ENCODE measurements around the gene IFNA4.
"Not testable (repeated sequence)": the region's sequence is repeated elsewhere in the genome, so short reads cannot be mapped to it uniquely, and the experiment has no call there.

Gene IFNA4

DNA sequence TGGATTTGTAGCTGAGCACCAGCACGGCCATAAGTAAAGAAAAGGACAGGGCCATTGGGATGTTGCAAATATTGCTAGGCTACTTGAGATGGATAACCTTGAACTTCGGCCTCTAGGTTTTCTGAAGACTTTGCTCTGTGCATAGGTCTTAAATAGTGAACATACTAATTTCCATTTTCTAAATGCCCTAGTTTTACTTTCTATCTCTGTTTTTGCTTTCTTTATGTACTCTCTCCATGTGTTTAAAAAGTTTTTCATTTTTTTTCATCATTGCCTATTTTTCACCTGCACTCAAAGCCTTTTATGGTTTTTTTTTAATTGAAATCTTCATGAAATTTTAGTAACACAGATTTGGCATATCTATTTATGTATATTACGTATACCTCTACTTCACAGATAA lies 19.7 kb upstream of the IFNA4 start, which contains the start of gene IFNA10:
Gene IFNA10, minus strand, starts transcription at position 101 of the 400 bp plus-strand sequence. Its CDS starts 46 bp downstream, at position 55.
- H3K4me3 ChIP-seq (ENCODE audit: low read depth, low read length); H3K9ac ChIP-seq (ENCODE audit: low read length); H3K27ac ChIP-seq (ENCODE audit: low read depth, low read length); H3K36me3 ChIP-seq (ENCODE audit: control insufficient read depth, insufficient read depth, low read length); H3K9me3 ChIP-seq (ENCODE audit: control insufficient read depth, insufficient read depth, low read depth, low read length); H3K4me1 ChIP-seq (ENCODE audit: control insufficient read depth, insufficient read depth, low read length); H3K27me3 ChIP-seq (ENCODE audit: control insufficient read depth, insufficient read depth, low read length): not testable (repeated sequence)

GRCh38 chr9:21205204-21205603 lies 17.8 kb upstream of the IFNA4 start:
- H3K9me3 ChIP-seq (ENCODE audit: control insufficient read depth, insufficient read depth, low read depth, low read length): no peaks in the 10 kb centered on the region
- H3K27ac ChIP-seq (ENCODE audit: low read depth, low read length): no peak overlapping the region
- no peaks in the 10 kb centered on the region for H3K4me1 ChIP-seq (ENCODE audit: control insufficient read depth, insufficient read depth, low read length)
- no peaks in the 10 kb centered on the region for H3K27me3 ChIP-seq (ENCODE audit: control insufficient read depth, insufficient read depth, low read length)
- no peak overlapping the region for H3K4me3 ChIP-seq (ENCODE audit: low read depth, low read length)
- H3K36me3 ChIP-seq (ENCODE audit: control insufficient read depth, insufficient read depth, low read length): no peaks in the 10 kb centered on the region
- no peak overlapping the region for H3K9ac ChIP-seq (ENCODE audit: low read length)

DNA sequence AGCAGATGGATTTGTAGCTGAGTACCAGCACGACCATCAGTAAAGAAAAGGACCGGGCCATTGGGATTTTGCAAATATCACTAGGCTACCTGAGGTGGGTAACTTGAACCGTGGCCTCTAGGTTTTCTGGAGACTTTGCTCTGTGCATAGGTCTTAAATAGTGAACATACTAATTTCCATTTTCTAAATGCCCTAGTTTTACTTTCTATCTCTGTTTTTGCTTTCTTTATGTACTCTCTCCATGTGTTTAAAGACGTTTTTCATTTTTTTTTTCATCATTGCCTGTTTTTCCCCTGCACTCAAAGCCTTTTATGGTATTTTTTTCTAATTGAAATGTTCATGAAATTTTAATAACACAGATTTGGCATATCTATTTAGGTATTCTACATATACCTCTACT lies 14.7 kb upstream of the IFNA4 start, which contains the start of gene IFNA7:
Gene IFNA7, minus strand, starts transcription at position 101 of the 400 bp plus-strand sequence. Its CDS starts 40 bp downstream, at position 61.
- not testable (repeated sequence) for H3K27me3 ChIP-seq (ENCODE audit: control insufficient read depth, insufficient read depth, low read length); H3K36me3 ChIP-seq (ENCODE audit: control insufficient read depth, insufficient read depth, low read length); H3K9ac ChIP-seq (ENCODE audit: low read length); H3K27ac ChIP-seq (ENCODE audit: low read depth, low read length); H3K4me1 ChIP-seq (ENCODE audit: control insufficient read depth, insufficient read depth, low read length); H3K4me3 ChIP-seq (ENCODE audit: low read depth, low read length); H3K9me3 ChIP-seq (ENCODE audit: control insufficient read depth, insufficient read depth, low read depth, low read length)

GRCh38 chr9:21194867-21195776 lies 7.7 kb upstream of the IFNA4 start:
- not testable (repeated sequence) for H3K27ac ChIP-seq (ENCODE audit: low read depth, low read length); H3K36me3 ChIP-seq (ENCODE audit: control insufficient read depth, insufficient read depth, low read length); H3K4me3 ChIP-seq (ENCODE audit: low read depth, low read length); H3K27me3 ChIP-seq (ENCODE audit: control insufficient read depth, insufficient read depth, low read length); H3K4me1 ChIP-seq (ENCODE audit: control insufficient read depth, insufficient read depth, low read length); H3K9me3 ChIP-seq (ENCODE audit: control insufficient read depth, insufficient read depth, low read depth, low read length); H3K9ac ChIP-seq (ENCODE audit: low read length)

DNA sequence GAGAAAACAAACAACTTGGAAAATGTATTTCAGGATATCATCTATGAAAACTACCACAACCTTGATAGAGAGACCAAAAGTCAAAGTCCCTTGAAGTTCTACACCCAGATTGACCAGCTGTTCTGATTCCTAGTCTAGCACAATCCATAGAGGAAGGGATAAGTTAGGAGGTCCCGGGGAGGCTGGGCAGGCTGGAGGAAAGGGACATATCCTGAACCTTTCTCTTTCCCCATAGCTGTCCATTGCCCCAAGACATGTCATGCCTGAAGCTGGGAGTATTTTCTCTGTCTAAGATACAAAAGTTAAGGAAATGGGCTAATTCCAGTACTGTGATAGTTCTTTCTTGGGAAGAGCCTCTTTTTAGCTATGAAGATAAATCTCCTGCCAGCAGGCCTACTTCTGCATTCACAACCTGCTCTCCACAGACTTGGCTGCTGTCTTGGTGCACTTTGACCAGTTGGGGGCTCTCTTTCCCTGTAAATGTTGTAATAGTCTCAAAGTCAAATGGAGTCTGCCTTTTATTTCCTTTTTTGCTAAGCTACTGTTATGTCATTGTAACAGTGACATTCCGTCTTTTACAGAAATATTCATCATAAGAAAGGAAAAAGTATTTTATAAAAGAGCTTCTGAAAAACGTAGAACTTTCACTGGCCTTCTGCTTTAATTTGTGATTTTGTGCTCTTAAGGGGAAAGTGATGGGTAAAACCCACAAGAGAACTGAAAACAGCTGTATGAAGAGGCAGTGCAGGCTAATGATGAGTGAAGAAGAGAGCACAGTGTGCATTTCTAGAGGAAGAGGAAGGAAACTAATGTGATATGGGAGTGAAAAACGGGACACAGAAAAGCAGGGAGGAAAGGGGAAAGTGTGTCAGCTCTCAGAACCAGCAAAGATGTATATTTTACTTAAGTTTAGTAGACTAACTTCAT lies 4.3 kb downstream of the IFNA4 start:
- not testable (repeated sequence) for H3K9me3 ChIP-seq (ENCODE audit: control insufficient read depth, insufficient read depth, low read depth, low read length); H3K9ac ChIP-seq (ENCODE audit: low read length); H3K4me1 ChIP-seq (ENCODE audit: control insufficient read depth, insufficient read depth, low read length); H3K27me3 ChIP-seq (ENCODE audit: control insufficient read depth, insufficient read depth, low read length); H3K36me3 ChIP-seq (ENCODE audit: control insufficient read depth, insufficient read depth, low read length); H3K4me3 ChIP-seq (ENCODE audit: low read depth, low read length); H3K27ac ChIP-seq (ENCODE audit: low read depth, low read length)

GRCh38 chr9:21174671-21175070 lies 12.7 kb downstream of the IFNA4 start:
- Histone ChIP-seq H3K4me3 (ENCODE audit: low read depth, low read length) (no peak overlapping the region), H3K27me3 (ENCODE audit: control insufficient read depth, insufficient read depth, low read length) (no peaks in the 10 kb centered on the region)

DNA sequence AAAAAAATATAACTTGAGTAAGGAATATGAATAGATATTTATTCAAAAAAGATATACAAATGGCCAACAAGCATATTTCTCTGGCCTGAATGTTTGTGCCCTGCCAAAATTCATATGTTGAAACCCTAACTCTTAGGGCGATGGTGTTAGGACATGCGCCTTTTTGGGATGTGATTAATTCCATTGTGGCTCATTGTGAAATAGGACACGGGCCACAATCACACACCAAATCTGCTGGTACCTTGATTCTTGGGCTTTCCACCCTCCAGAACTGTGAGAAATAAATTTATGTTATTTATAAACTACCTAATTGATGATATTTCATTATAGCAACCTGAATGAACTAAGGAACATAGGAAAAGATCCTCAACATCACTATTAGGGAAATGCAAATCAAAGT lies 15.2 kb downstream of the IFNA4 start:
- Histone ChIP-seq H3K4me1 (ENCODE audit: control insufficient read depth, insufficient read depth, low read length) (no peaks in the 10 kb centered on the region), H3K27me3 (ENCODE audit: control insufficient read depth, insufficient read depth, low read length) (no peaks in the 10 kb centered on the region), H3K9me3 (ENCODE audit: control insufficient read depth, insufficient read depth, low read depth, low read length) (no peaks in the 10 kb centered on the region), H3K36me3 (ENCODE audit: control insufficient read depth, insufficient read depth, low read length) (no peaks in the 10 kb centered on the region), H3K4me3 (ENCODE audit: low read depth, low read length) (no peak overlapping the region), H3K27ac (ENCODE audit: low read depth, low read length) (no peak overlapping the region), H3K9ac (ENCODE audit: low read length) (no peak overlapping the region)

More at GRCh38 chr9:21174671-21175070, 12.7 kb downstream of the IFNA4 start:
- Histone ChIP-seq H3K4me1 (ENCODE audit: control insufficient read depth, insufficient read depth, low read length) (no peaks in the 10 kb centered on the region), H3K36me3 (ENCODE audit: control insufficient read depth, insufficient read depth, low read length) (no peaks in the 10 kb centered on the region), H3K9ac (ENCODE audit: low read length) (no peak overlapping the region), H3K27ac (ENCODE audit: low read depth, low read length) (no peak overlapping the region), H3K9me3 (ENCODE audit: control insufficient read depth, insufficient read depth, low read depth, low read length) (no peaks in the 10 kb centered on the region)

- no peaks in the 10 kb centered on the region for H3K4me1 ChIP-seq (ENCODE audit: control insufficient read depth, insufficient read depth, low read length)
- H3K9me3 ChIP-seq (ENCODE audit: control insufficient read depth, insufficient read depth, low read depth, low read length): no peaks in the 10 kb centered on the region
- H3K9ac ChIP-seq (ENCODE audit: low read length): no peak overlapping the region
- H3K27ac ChIP-seq (ENCODE audit: low read depth, low read length): no peak overlapping the region
- H3K27me3 ChIP-seq (ENCODE audit: control insufficient read depth, insufficient read depth, low read length): no peaks in the 10 kb centered on the region
- no peak overlapping the region for H3K4me3 ChIP-seq (ENCODE audit: low read depth, low read length)
- no peaks in the 10 kb centered on the region for H3K36me3 ChIP-seq (ENCODE audit: control insufficient read depth, insufficient read depth, low read length)
Measured at GRCh38 chr9:21171351-21171750, 16.0 kb downstream of the IFNA4 start.

DNA sequence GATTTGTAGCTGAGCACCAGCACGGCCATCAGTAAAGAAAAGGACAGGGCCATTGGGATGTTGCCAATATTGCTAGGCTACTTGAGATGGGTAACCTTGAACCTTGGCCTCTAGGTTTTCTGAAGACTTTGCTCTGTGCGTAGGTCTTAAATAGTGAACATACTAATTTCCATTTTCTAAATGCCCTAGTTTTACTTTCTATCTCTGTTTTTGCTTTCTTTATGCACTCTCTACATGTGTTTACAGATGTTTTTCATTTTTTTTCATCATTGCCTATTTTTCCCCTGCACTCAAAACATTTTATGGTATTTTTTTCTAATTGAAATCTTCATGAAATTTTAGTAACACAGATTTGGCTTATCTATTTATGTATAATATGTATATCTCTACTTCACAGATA lies 20.8 kb downstream of the IFNA4 start, which contains the start of gene IFNA21:
Gene IFNA21, minus strand, starts transcription at position 101 of the 400 bp plus-strand sequence. Its CDS starts 48 bp downstream, at position 53.
- H3K9ac ChIP-seq (ENCODE audit: low read length); H3K9me3 ChIP-seq (ENCODE audit: control insufficient read depth, insufficient read depth, low read depth, low read length); H3K4me1 ChIP-seq (ENCODE audit: control insufficient read depth, insufficient read depth, low read length); H3K4me3 ChIP-seq (ENCODE audit: low read depth, low read length); H3K27ac ChIP-seq (ENCODE audit: low read depth, low read length); H3K27me3 ChIP-seq (ENCODE audit: control insufficient read depth, insufficient read depth, low read length); H3K36me3 ChIP-seq (ENCODE audit: control insufficient read depth, insufficient read depth, low read length): not testable (repeated sequence)

DNA sequence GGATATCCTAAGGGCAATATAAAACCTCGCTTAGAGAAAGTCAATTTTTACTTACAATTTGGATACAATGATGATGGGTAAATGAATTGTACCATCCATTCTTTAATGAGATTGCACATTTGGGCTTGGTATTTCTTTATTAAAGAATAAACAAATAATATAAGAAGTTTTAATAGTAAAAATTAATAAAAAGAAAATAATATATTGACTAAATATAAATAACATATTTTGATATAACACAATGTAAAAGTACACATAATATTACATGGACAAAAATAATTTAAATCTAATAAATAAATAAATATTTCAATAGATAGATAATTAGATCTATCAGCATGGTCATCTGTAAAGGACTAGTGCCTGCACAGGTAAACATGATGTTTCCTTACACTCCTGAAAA lies 21.9 kb downstream of the IFNA4 start:
- no peak overlapping the region for H3K4me3 ChIP-seq (ENCODE audit: low read depth, low read length)
- H3K4me1 ChIP-seq (ENCODE audit: control insufficient read depth, insufficient read depth, low read length): no peaks in the 10 kb centered on the region
- H3K27ac ChIP-seq (ENCODE audit: low read depth, low read length): no peak overlapping the region
- H3K36me3 ChIP-seq (ENCODE audit: control insufficient read depth, insufficient read depth, low read length): no peaks in the 10 kb centered on the region
- no peaks in the 10 kb centered on the region for H3K27me3 ChIP-seq (ENCODE audit: control insufficient read depth, insufficient read depth, low read length)
- H3K9me3 ChIP-seq (ENCODE audit: control insufficient read depth, insufficient read depth, low read depth, low read length): no peaks in the 10 kb centered on the region
- no peak overlapping the region for H3K9ac ChIP-seq (ENCODE audit: low read length)

DNA sequence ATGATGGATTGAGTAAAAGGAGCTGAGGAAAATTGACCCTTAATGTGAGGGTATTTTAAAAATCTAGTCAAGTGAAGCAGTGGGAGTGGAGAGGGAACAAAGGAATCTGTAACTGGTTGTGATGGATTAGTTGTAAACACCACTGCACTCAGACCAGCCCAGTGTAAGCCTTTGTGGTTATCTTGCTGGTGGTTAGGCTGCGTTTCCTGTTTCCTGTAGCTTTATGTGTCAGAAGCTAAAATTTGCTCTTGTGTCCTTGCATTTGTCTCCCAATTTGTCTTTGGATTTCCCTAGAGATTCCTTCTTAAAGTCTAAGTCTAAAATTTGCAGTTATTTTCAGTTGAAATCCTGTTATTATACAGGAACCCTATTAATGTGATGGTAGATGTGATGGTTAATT lies 27.2 kb downstream of the IFNA4 start:
- H3K9me3 ChIP-seq (ENCODE audit: control insufficient read depth, insufficient read depth, low read depth, low read length): no peaks in the 10 kb centered on the region
- no peak overlapping the region for H3K9ac ChIP-seq (ENCODE audit: low read length)
- no peaks in the 10 kb centered on the region for H3K36me3 ChIP-seq (ENCODE audit: control insufficient read depth, insufficient read depth, low read length)
- no peak overlapping the region for H3K27ac ChIP-seq (ENCODE audit: low read depth, low read length)
- H3K27me3 ChIP-seq (ENCODE audit: control insufficient read depth, insufficient read depth, low read length): no peaks in the 10 kb centered on the region
- H3K4me1 ChIP-seq (ENCODE audit: control insufficient read depth, insufficient read depth, low read length): no peaks in the 10 kb centered on the region
- H3K4me3 ChIP-seq (ENCODE audit: low read depth, low read length): no peak overlapping the region
